ENCODE data around the gene DDX42. TPM values are rescaled to one million over a fixed set of nuclear protein-coding genes. Genes with fewer than 3 reads are reported as not detected.

DDX42 gene
- total RNA-seq, 1 experiment from 2014 or later, result 174 TPM

DNA sequence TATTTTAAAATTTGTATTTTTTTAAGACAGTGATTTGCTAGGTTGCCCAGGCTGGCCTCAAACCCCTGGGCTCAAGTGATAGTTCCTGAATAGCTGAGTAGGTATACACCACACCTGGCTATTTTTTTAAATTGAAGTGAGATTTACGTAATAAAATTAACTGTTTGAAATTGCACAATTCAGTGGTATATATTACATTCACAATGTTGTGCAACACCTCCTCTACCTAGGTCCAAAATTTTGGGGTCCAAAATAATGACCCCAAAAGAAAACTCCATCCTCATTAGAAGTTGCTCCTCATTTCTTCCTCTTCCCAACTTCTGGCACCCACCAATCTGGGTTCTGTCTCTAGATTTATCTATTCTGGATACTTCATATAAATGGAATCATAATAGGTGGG is 71.5 kb downstream of the DDX42 start:
- H3K36me3 ChIP-seq (ENCODE audit: control insufficient read depth in 1 of 2, insufficient read depth in 2 of 2, low read length in 2 of 2), result no peaks in the 10 kb centered on the region; a peak in 1 of 4 replicates
- H3K4me2 ChIP-seq (ENCODE audit: low read length), result no peak overlapping the region
- no peaks in the 10 kb centered on the region for H3K27me3 ChIP-seq (ENCODE audit: insufficient read depth, low read length)
- peaks cover 0 to 5% of the 10 kb centered on the region in 2 experiments; a peak in 1 of 4 replicates for H3K9me3 ChIP-seq (ENCODE audit: control insufficient read depth in 1 of 2, insufficient read depth in 1 of 2, low read depth in 1 of 2, low read length in 2 of 2)
- DNase-seq (ENCODE audit: low read depth, low spot score), result no peak
- intact Hi-C loops (cut with micrococcal nuclease), result no loop called here
- ChIA-PET POLR2A (no interaction called here), RAD21 (ENCODE audit: low non-redundant PET in 1 of 2, low total read pairs in 2 of 2, uncharacterized antibody in 2 of 2, unreplicated experiment in 2 of 2) (no interaction called here), CTCF (interaction anchor here (2.4 kb wide), 1 partner anchor 20 kb away, joined by 12 read pairs; no protein-coding TSS in a partner anchor)
- no peak overlapping the region for H2AFZ ChIP-seq (ENCODE audit: low read depth, low read length, poor library complexity, severe bottlenecking)
- no peak overlapping the region for H3K27ac ChIP-seq (ENCODE audit: low read depth, low read length)
- no peak overlapping the region for H3K4me3 ChIP-seq (replicated peaks in 1 of 2; ENCODE audit: low read depth in 1 of 2, low read length in 2 of 2)
- H3K4me1 ChIP-seq (ENCODE audit: control insufficient read depth in 1 of 2, insufficient read depth in 2 of 2, low read length in 2 of 2), result peaks cover 26 to 43% of the 10 kb centered on the region in 2 experiments
- H3K9me2 ChIP-seq (ENCODE audit: insufficient read depth), result no peaks in the 10 kb centered on the region
- no peak for TF ChIP-seq SIN3A (IDR thresholded peaks at IDR 0.05; ENCODE audit: low read depth)
- no peak for TF ChIP-seq YY1 (IDR thresholded peaks at IDR 0.05; ENCODE audit: extremely low read depth, insufficient replicate concordance, low read depth, low read length)
- TF ChIP-seq ELF1 (IDR thresholded peaks at IDR 0.05; ENCODE audit: borderline replicate concordance, low read depth), result no peak
- no peak for TF ChIP-seq JUND (IDR thresholded peaks at IDR 0.05)
- TF ChIP-seq ZFX (IDR thresholded peaks at IDR 0.05), result no peak
- no peak for TF ChIP-seq FOSL1 (IDR thresholded peaks at IDR 0.05; ENCODE audit: low read depth)
- TF ChIP-seq EGR1 (IDR thresholded peaks at IDR 0.05; ENCODE audit: low read depth), result no peak
- TF ChIP-seq ZNF274 (IDR thresholded peaks at IDR 0.05; ENCODE audit: low read depth, low read length), result no peak
- no peak for TF ChIP-seq ZBTB33 (IDR thresholded peaks at IDR 0.05; ENCODE audit: extremely low read depth, insufficient replicate concordance, low read length)
- no peak for TF ChIP-seq SP1 (IDR thresholded peaks at IDR 0.05; ENCODE audit: low read depth)
- no peak for TF ChIP-seq CEBPB (IDR thresholded peaks at IDR 0.05; ENCODE audit: low read depth)
- TF ChIP-seq POLR2A (IDR thresholded peaks at IDR 0.05; ENCODE audit: borderline replicate concordance, extremely low read depth, insufficient read depth, insufficient read length), result no peak
- TF ChIP-seq REST (IDR thresholded peaks at IDR 0.05; ENCODE audit: low read depth), result no peak
- no peak for TF ChIP-seq ATF3 (IDR thresholded peaks at IDR 0.05)
- no peak for TF ChIP-seq EZH2phosphoT487 (IDR thresholded peaks at IDR 0.05; ENCODE audit: borderline replicate concordance)
- no peak for TF ChIP-seq POLR2AphosphoS5 (IDR thresholded peaks at IDR 0.05; ENCODE audit: low read depth, low read length)
- TF ChIP-seq RAD21 (IDR thresholded peaks at IDR 0.05; ENCODE audit: low read depth), result no peak
- no peak for TF ChIP-seq EZH2 (IDR thresholded peaks at IDR 0.05)
- H4K20me1 ChIP-seq (ENCODE audit: insufficient read depth), result no peaks in the 10 kb centered on the region
- no peak overlapping the region for H3K9ac ChIP-seq (ENCODE audit: low read length)
- peaks cover 19% of the 10 kb centered on the region for H3K79me2 ChIP-seq (ENCODE audit: insufficient read depth, low read length)
- ATAC-seq, result no peak
- BruUV-seq (replicated peaks), result no TSS peak
